ENCODE measurements around the gene FAM170B. TPM values are rescaled to one million over a fixed set of nuclear protein-coding genes. Genes with fewer than 3 reads are reported as not detected.

FAM170B gene
- total RNA-seq, 1 experiment from 2014 or later, result not detected

GRCh38 chr10:49153971-49154370 lies 20.1 kb upstream of the FAM170B start:
- no peak for DNase-seq (ENCODE audit: extremely low read depth, low read depth)

DNA sequence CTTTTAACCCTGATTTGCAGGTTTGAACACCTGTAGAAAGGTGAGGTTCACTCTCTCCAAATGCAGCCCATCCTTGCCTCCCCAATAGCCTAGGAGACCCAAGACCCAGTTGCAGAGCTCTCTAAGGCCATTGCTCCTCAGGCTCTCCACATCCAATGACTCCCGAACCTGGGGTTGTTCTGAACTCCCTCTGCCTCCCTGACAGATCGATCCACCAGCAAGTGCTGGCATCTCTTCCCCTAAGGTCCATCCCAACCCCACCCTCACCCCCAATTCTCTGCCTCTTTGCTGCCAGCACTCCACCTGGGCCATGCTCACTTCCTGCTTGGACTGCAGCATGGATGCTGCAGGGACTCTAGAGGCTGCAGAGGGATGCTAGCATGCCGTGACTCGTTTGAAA lies 19.3 kb upstream of the FAM170B start:
- DNase-seq (ENCODE audit: extremely low read depth, low read depth), result no peak

DNA sequence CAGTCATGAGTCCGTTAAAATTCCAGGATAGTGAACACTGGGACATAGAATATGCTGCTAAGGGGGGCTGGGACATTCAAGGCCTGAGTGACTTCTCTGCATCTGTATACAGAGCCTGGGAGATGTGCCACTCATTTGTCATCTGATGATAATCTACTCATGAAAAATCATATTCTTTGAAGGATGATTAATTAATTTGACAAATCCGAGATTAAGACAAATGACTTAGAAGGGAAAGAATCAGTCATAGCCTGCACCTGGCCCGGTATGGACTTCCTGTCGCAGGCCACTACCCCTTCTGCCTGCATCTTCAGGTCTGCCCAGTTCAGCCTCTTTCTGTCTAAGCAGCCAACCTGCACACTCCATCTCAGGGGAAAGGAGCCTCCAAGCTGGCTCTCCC lies 18.8 kb upstream of the FAM170B start:
- DNase-seq (ENCODE audit: extremely low read depth, low read depth), result no peak

- DNase-seq (ENCODE audit: extremely low read depth, low read depth), result no peak
Observed at GRCh38 chr10:49152037-49152436, 18.2 kb upstream of the FAM170B start.

GRCh38 chr10:49151481-49151880 lies 17.7 kb upstream of the FAM170B start:
- no peak for DNase-seq (ENCODE audit: extremely low read depth, low read depth)

DNA sequence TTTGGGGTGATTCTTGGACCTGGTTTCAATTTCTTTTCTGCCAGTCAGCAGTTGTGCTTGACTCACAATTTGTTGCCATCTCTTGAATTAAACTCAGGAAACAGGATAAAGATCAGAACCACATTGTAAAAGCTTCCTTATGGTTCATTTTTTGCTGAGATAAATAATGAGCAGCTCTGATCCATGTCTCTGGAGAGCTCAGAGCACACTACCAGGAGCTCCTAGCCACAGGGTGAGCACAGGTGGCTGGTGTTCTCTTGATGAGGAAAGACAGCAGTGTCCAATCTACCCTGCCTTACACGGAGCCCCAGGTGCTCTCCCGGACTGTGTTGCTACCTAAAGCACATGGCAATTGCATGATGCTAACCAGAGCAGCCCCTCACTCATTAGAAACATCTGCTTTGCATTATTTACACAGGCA lies 17.2 kb upstream of the FAM170B start:
- no peak for DNase-seq (ENCODE audit: extremely low read depth, low read depth)

DNA sequence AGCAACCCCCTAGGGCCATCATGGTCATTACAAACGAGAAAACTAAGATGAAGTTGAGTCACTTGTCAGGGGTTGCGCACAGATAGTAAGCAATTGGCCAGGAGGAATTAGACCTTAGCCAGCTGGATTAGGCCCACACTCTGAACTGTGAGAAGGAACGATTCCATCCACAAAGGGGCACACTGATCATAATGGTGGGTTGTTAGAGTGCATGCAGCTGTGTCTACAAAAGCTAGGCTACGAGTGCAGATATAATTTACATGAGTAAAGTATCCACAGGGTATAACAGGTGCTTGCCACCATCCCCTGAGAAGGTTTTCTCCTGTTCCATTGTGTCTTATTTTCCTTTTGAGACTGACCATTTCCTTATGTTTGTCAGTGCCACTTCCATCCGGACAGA lies 16.6 kb upstream of the FAM170B start:
- DNase-seq (ENCODE audit: extremely low read depth, low read depth), result no peak

GRCh38 chr10:49149881-49150280 lies 16.1 kb upstream of the FAM170B start:
- no peak for DNase-seq (ENCODE audit: extremely low read depth, low read depth)

GRCh38 chr10:49144058-49144720 lies 10.4 kb upstream of the FAM170B start:
- DNase-seq (ENCODE audit: extremely low read depth, low read depth), result no peak

GRCh38 chr10:49143249-49143648 lies 9.4 kb upstream of the FAM170B start:
- DNase-seq (ENCODE audit: extremely low read depth, low read depth), result no peak

DNA sequence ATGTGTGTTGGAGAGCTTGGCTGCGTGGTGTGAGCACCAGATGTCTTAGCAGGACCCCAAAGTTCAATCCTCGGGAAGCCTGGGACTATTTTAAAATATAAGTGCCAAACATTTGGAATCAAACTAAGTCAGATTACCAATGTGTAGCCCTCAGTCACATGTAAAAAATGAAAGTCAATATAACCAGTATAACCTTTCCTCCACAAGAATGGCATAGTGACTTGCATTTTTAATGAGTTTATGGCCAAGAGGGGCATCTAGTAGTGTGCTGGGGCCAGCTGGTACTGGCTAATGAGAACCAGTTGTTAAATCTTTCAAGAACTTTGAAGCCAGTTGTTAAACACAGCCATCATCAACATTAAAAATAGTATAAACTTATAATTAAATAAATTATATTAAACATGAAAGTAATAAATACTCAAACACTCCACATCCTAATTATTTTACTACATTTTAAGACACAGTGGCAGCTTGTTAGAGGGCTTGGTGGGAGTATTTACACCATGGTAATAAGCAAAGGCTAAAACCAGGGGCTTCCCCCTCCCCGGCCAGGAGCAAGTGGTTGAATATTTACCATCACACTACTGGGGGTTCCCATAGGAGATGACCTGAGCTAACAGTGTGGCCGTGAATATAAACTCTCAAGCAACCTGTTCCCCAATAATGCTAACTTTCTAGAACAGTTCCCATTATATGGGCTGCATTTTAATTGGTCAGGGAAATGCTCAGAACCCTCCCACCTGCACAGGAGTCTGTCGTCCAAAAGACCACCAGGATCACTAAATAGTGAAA lies 7.9 kb upstream of the FAM170B start:
- DNase-seq (ENCODE audit: extremely low read depth, low read depth), result no peak

DNA sequence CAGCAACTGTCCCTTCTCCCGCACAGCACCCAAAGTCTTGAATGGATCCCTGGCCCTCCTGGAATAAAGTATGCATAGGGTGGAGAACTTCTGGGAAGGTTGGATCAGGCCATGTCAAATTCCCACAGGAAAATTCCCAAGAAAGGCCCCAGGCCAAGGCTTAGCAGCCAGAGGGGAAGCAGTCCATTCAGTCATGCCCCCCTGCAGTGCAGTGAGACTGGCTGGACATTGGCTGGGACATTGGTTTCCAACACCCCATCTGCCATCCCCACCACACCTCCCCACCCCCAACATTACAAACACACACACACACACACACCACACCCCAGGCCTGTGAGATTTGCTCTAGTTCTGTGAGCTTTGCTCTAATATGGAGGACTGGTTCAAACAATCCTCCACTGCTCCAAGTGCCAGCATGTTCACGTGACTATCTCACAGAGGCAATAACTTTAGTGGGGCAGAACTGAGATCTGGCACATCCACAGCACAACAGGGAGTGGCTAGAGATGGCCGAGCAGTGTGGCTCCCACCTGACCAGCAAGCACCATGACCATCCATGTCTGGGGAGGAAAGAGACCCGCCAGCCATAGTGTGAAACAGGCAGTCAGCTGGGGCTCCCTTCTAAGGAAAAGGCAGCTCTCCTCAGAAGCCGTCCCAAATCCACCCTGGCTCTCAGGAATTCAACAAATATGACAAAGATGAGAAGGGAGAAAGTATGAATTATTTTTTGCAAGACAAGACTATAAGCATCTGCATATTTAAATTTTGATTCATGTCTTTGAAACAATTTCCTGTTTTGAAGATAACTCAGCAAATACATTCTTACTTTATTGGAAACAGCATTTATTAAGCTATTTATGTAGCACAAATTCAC lies 6.7 kb upstream of the FAM170B start:
- no peak for DNase-seq (ENCODE audit: extremely low read depth, low read depth)

- no peak for DNase-seq (ENCODE audit: extremely low read depth, low read depth)
Observed at GRCh38 chr10:49139846-49140195, 6.0 kb upstream of the FAM170B start.

DNA sequence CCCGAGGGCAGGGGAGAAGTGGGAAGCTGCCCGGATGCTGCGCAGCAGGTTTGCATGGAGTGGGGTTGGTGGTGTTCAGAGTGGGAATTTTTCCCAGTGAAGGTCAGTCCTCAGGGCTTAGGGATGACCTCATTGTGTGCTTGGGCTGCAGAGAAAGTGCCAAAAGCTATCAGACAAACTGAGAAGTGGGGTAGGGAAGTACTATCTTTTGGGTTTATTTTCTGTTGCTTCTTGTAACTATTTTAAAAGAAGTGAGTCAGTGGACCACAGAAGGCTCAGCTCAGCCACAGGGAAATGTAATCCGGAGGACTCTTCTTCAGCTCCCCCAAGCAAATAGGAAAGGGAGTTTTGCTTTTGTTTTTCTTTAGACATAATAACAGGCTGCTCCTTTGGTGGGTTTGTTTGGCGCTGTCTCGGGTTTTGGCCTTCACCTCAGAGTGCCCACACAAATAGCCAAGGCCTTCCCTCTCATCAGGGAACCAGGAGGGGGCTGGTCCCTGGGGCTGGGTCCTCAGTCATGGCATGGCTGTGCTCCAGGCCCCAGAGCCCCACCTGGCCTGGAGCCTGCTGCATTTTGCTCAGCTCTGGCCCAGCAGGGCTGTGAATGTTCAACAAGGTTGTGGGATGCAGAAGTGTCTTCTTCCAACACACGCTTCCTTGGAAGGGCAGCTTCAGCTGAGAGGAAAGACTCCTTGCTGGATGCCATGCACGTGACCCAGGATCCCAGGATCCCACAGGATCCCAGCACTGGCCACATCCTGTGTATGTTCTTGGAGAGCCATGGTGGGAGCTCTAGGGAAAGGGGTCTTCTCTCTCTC lies 5.4 kb upstream of the FAM170B start:
- no peak for DNase-seq (ENCODE audit: extremely low read depth, low read depth)

DNA sequence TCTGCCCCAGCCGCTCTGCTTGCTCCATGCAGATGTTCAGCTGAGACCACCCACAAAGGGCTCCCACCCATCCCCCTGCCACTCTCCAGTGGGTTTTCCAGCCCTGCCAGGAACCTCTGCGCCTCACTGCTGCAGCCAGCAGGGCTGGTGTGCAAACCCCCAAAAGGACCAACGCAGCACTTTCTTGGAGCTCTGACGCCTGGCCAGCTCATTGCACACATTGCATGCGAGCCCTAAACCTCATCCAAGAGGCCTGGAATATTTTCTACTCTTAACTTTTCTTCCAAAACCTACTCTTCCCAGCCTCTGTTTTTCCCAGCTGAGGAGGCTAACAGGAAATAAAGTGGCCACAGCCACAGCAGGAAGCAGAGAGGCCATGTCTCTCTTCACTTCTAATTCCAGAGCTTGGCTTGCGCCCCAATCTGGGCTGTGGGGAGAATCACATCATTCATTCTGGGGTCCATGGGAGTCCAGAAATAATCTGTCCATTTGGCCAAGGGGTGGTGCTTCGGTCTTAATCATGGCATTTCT lies 4.6 kb upstream of the FAM170B start:
- no peak for DNase-seq (ENCODE audit: extremely low read depth, low read depth)

- no peak for DNase-seq (ENCODE audit: extremely low read depth, low read depth)
Observed at GRCh38 chr10:49136525-49136924, 2.7 kb upstream of the FAM170B start.

DNA sequence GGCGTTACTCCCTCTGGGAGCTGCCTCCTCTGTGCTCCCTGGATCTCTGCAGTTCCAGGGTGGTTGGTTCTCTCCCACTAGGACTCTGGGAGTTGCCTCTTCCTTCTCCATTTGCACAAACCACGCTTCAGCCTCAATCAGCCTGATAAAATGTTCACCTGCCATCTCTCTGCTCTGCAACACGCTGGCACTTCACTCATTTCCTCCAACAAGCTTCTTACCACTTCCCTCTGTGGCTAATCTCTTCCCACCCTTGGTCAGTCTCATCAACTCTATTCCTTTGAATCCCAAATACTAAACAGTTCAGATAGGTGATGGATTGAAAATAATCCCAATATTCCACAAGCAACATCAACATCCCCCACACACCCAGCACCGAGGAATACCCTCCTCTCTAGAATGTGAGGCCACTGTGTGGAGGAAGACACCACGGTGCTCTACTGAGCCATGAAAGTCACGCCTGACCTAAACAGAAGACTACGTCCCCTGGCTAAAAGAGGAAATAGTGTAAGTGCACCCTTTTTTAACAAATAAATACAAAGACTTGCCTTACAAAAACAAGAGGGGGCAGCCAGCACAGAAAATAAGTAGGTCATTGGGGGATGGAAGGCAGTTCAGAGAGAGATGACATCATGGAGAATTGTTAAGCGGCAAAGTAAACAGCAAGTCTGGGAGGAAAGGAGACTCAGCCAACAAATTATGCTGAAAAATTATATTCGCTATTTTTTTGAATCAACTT lies 1.9 kb upstream of the FAM170B start:
- DNase-seq (ENCODE audit: extremely low read depth, low read depth), result no peak

DNA sequence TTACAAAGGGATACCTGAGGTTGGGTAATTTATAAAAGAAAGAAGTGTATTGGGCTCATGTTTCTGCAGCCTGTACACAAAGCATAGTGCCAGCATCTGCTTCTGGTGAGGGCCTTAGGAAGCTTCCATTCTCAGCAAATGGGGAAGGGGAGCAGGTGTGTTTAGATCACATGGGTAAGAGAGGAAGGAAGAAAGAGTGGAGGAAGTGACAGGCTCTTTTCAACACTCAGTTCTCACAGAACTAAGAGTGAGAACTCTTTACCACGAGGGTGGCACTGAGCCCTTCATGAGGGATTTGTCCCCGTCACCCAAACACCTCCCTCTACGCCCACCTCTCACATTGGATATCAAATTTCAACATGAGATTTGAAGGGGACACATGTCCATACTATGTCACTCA lies 506 bp upstream of the FAM170B start:
- DNase-seq (ENCODE audit: extremely low read depth, low read depth), result no peak

GRCh38 chr10:49132362-49132737 lies 1.5 kb downstream of the FAM170B start:
- no peak for DNase-seq (ENCODE audit: extremely low read depth, low read depth)

Data from NCI-H460 (cell line).